HEK293 (cell line): Measurements from ENCODE around the gene GAL.

Experiments
- KLF17 ChIP-seq: fragments of 450-650 bp; formaldehyde crosslinking; IDR thresholded peaks from 2 replicates; pipeline ENCODE4 v1.5.1; 2016; ENCODE audit warnings: missing biosample characterization, missing genetic modification characterization
- YY1 ChIP-seq: fragments of 450-650 bp; formaldehyde crosslinking; IDR thresholded peaks from 2 replicates; pipeline ENCODE4 v1.5.1; 2018; ENCODE audit warnings: missing biosample characterization, missing genetic modification characterization
- ZNF202 ChIP-seq: fragments of 450-650 bp; formaldehyde crosslinking; IDR thresholded peaks from 2 replicates; pipeline ENCODE4 v1.5.1; 2016; ENCODE audit warnings: missing biosample characterization, missing genetic modification characterization, borderline replicate concordance
- ZNF639 ChIP-seq: fragments of 450-650 bp; formaldehyde crosslinking; IDR thresholded peaks from 2 replicates; pipeline ENCODE4 v1.5.1; 2016; ENCODE audit warnings: missing biosample characterization, missing genetic modification characterization
- ZSCAN18 ChIP-seq: fragments of 450-650 bp; formaldehyde crosslinking; IDR thresholded peaks from 2 replicates; pipeline ENCODE4 v1.5.1; 2016; ENCODE audit warnings: missing biosample characterization, missing genetic modification characterization

- TF ChIP-seq ZNF202 (tag by site-specific recombination) (no peak), ZSCAN18 (tag by site-specific recombination) (no peak), YY1 (tag by site-specific recombination) (no peak), ZNF639 (tag by site-specific recombination) (no peak), KLF17 (tag by site-specific recombination) (no peak)
These were observed 1.5 kb downstream of the GAL start for GRCh38 chr11:68685656-68686380.
